Activated CD4-positive, alpha-beta T cell treated with anti-CD3 and anti-CD28 coated beads for 48 hours (primary cell): ENCODE results near the gene PRSS2.
"Not testable (repeated sequence)": the region's sequence is repeated elsewhere in the genome, so short reads cannot be mapped to it uniquely, and the experiment has no call there.

ENCODE experiments used
- DNase-seq: peaks from one replicate; pipeline ENCODE4 v3.0.0-alpha.2; 2020

PRSS2 gene

GRCh38 chr7:142770661-142771352, at the start of gene PRSS2:
Gene PRSS2 (plus strand): TSS chr7:142770970. CDS start chr7:142770983, 13 bp downstream.
- DNase-seq: no peak

- no peak for DNase-seq
These were observed 49.8 kb upstream of the PRSS2 start for GRCh38 chr7:142720986-142721385.

GRCh38 chr7:142722248-142722794, 48.4 kb upstream of the PRSS2 start:
- DNase-seq: no peak

GRCh38 chr7:142733271-142733670, 37.5 kb upstream of the PRSS2 start:
- DNase-seq: no peak

GRCh38 chr7:142739923-142740492, 30.8 kb upstream of the PRSS2 start:
- DNase-seq: peak; percentile 8

- no peak for DNase-seq
These were observed 30.0 kb upstream of the PRSS2 start for GRCh38 chr7:142740786-142741185.

GRCh38 chr7:142741932-142742331, 28.8 kb upstream of the PRSS2 start:
- DNase-seq: not testable (repeated sequence)

- no peak for DNase-seq
These were observed 25.6 kb upstream of the PRSS2 start for GRCh38 chr7:142745091-142745635.

GRCh38 chr7:142745745-142746144, 25.0 kb upstream of the PRSS2 start:
- DNase-seq: no peak

- DNase-seq: no peak
These were observed 24.5 kb upstream of the PRSS2 start for GRCh38 chr7:142746264-142746663.

GRCh38 chr7:142748410-142748809, 22.4 kb upstream of the PRSS2 start:
- DNase-seq: not testable (repeated sequence)

GRCh38 chr7:142749218-142749993, 21.4 kb upstream of the PRSS2 start, which contains the start of gene PRSS1:
Gene PRSS1 (plus strand): TSS chr7:142749472. CDS start chr7:142749485, 13 bp downstream.
- no peak for DNase-seq

- no peak for DNase-seq
These were observed 20.3 kb upstream of the PRSS2 start for GRCh38 chr7:142750321-142750938.

GRCh38 chr7:142751526-142752175, 19.1 kb upstream of the PRSS2 start:
- DNase-seq: not testable (repeated sequence)

- DNase-seq: no peak
These were observed 18.2 kb upstream of the PRSS2 start for GRCh38 chr7:142752376-142753225.

- no peak for DNase-seq
These were observed 17.4 kb upstream of the PRSS2 start for GRCh38 chr7:142753366-142753765.

GRCh38 chr7:142753925-142754491, 16.8 kb upstream of the PRSS2 start:
- not testable (repeated sequence) for DNase-seq

- no peak for DNase-seq
These were observed 15.8 kb upstream of the PRSS2 start for GRCh38 chr7:142754681-142755575.

GRCh38 chr7:142758312-142758711, 12.5 kb upstream of the PRSS2 start:
- DNase-seq: not testable (repeated sequence)

GRCh38 chr7:142759433-142759832, 11.3 kb upstream of the PRSS2 start:
- DNase-seq: no peak
